HuH-7 (cell line): Measurements from ENCODE around the gene AGXT2.
A peak's percentile ranks its signal among the peaks of the same experiment; 100 is the strongest.

Experiments
- DNase-seq: peaks from one replicate; pipeline ENCODE4 v3.0.0; 2011; ENCODE audit warnings: low spot score

Gene AGXT2

DNA sequence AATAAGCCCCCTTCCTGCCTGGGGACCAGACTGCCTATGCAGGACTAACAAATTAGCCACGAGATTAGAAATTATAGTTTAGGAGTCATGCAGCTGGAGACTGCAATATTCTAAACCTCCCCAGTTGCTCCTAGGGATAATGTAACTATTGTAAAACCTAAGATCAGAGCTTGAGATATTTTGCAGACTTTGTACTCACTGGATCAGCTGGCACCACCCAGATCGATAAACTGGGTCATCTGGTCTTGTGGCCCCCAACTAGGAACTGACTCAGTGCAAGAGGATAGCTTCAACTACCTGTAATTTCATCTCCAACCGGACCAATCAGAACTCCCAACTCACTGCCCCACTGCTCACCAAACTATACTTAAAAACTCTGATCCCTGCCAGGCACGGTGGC, 80.2 kb downstream of the AGXT2 start:
- DNase-seq = no peak

DNA sequence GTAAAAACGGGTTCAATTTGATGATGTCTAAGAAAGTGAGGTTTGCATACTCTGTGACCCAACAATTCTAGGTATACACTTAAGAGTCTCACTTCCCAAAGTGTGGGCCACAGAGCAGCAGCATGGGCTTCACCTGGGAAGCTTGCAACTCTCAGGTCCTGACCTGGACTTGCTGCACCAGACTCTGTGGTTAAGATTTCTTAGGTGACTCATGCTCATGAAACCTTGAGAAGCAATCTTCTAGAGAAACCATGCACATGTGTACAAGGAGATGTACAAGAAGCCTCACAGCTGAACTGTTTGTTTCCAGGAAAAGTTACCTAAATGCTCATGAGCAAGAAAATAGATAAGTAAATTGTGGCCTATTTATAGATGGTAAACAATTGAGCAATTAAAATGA, 88.4 kb downstream of the AGXT2 start:
- DNase-seq = no peak

DNA sequence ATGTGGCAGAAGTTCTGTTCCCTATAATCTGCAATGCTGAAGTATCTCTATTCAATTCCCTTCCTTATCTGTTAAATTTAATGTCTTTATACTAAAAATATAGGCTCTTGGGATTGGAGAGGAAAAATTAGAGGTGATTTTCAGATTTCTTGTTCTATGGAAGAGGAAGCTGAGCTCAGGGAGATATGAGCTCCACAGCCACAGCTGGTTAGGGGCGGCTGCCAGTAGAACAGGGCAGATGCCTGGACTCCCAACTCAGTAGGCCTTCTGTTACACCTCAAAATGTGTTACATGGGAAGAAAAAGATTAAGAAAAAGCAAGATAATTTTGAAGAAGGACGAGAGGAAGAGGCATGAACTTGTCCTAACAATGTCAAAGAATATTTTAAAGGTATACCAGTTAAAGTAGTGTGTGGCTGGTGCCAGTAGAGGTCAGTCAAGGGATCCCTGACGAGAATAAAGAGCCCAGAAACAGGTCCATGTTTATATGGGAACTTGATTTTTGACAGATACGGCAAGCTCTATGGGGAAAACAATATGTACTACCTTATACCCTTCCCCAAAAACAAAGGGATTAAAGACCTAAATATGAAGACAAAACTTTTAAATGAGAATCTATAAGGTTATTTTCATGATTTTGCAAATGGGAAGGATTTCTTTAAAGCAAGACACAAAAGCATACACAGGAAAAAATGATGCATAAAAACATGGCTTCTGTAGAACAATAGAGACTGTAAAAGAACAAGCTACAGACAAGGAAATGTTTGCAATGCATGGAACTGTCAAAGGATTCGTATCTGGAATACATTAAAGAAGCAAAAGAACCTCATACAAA, 89.7 kb downstream of the AGXT2 start:
- DNase-seq = peak; percentile 67

DNA sequence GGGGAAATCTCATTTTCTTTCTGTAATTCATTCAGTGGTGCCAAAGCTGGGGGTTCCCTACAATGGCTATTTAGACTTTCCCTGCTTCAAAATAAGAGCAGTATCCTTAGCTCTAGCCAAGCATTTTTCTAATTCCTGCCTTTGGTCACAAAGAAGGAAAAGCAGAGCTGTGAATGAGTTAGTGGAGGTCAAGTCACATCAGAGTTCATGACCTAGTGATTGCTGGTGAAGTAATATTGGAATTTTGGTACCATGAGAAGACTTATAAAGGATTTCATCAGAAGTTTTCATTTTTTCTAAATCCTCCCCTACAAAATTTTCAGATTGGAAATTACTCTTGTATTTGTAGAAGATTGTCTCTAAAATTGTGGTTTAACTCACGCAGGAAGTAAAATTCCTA, 90.4 kb downstream of the AGXT2 start:
- no peak for DNase-seq
